ENCODE data around the gene HBA2.
A peak's percentile ranks its signal among the peaks of the same experiment; 100 is the strongest.

HBA2 gene

GRCh38 chr16:133716-134115 lies 39.0 kb upstream of the HBA2 start:
- WGBS (ENCODE audit: insufficient coverage) = no CpG with 5 or more reads among the region's 2 CpGs
- Histone ChIP-seq H3K27ac (ENCODE audit: insufficient read depth in 1 of 2, low read depth in 1 of 2, low read length in 2 of 2, poor library complexity in 1 of 2, severe bottlenecking in 2 of 2) (no peak overlapping the region), H3K4me1 (ENCODE audit: control extremely low read depth in 1 of 4, control insufficient read depth in 4 of 4, insufficient read depth in 4 of 4, low read length in 3 of 4) (peaks cover 3 to 13% (median 8%) of the 10 kb centered on the region in 4 experiments), H3K36me3 (ENCODE audit: control insufficient read depth in 4 of 4, insufficient read depth in 4 of 4, low read length in 3 of 4) (peaks cover 0 to 7% (median 3%) of the 10 kb centered on the region in 4 experiments), H3K9me3 (ENCODE audit: control extremely low read depth in 1 of 5, control insufficient read depth in 4 of 5, insufficient read depth in 2 of 5, low read depth in 1 of 5, low read length in 4 of 5) (no peaks in the 10 kb centered on the region), H3K27me3 (replicated peaks in 2 of 5; ENCODE audit: control insufficient read depth in 4 of 5, insufficient read depth in 5 of 5, low read length in 4 of 5) (no peaks in the 10 kb centered on the region), H3K4me3 (ENCODE audit: control insufficient read depth in 1 of 7, extremely low read depth in 1 of 7, insufficient read depth in 4 of 7, low read depth in 2 of 7, low read length in 6 of 7) (no peak overlapping the region)
- POLR2A ChIA-PET = no interaction called here
- DNase-seq = no peak
- CTCF ChIA-PET = interaction anchor here (1.3 to 5.3 kb wide), 5 partner anchors 8 to 58 kb away, joined by 4 to 29 read pairs (median 5); partner anchors contain the start of gene HBQ1

GRCh38 chr16:138049-138417 lies 34.6 kb upstream of the HBA2 start:
- Histone ChIP-seq H3K9me3 (ENCODE audit: control extremely low read depth in 1 of 5, control insufficient read depth in 4 of 5, insufficient read depth in 2 of 5, low read depth in 1 of 5, low read length in 4 of 5) (no peaks in the 10 kb centered on the region), H3K4me1 (ENCODE audit: control extremely low read depth in 1 of 4, control insufficient read depth in 4 of 4, insufficient read depth in 4 of 4, low read length in 3 of 4) (peaks cover 3 to 9% (median 7%) of the 10 kb centered on the region in 4 experiments), H3K27me3 (replicated peaks in 2 of 5; ENCODE audit: control insufficient read depth in 4 of 5, insufficient read depth in 5 of 5, low read length in 4 of 5) (no peaks in the 10 kb centered on the region), H3K36me3 (ENCODE audit: control insufficient read depth in 4 of 4, insufficient read depth in 4 of 4, low read length in 3 of 4) (no peaks in the 10 kb centered on the region), H3K27ac (ENCODE audit: insufficient read depth in 1 of 2, low read depth in 1 of 2, low read length in 2 of 2, poor library complexity in 1 of 2, severe bottlenecking in 2 of 2) (peak overlapping the region in 1 of 2 experiments; percentile 77), H3K4me3 (ENCODE audit: control insufficient read depth in 1 of 7, extremely low read depth in 1 of 7, insufficient read depth in 4 of 7, low read depth in 2 of 7, low read length in 6 of 7) (peak overlapping the region; percentile 37 to 84 (median 74))
- POLR2A ChIA-PET = interaction anchor here (0.6 kb wide), 1 partner anchor 388 kb away, joined by 3 read pairs; no protein-coding TSS in a partner anchor
- peak; percentile 34 to 65 (median 41) for DNase-seq
- WGBS (ENCODE audit: insufficient coverage) = under 1% methylated on average over 20 of the region's 30 CpGs
- CTCF ChIA-PET = interaction anchor here (0.7 kb wide), 1 partner anchor 20 kb away, joined by 3 read pairs; no protein-coding TSS in a partner anchor

- no peak for DNase-seq
- H3K27ac ChIP-seq (ENCODE audit: insufficient read depth in 1 of 2, low read depth in 1 of 2, low read length in 2 of 2, poor library complexity in 1 of 2, severe bottlenecking in 2 of 2) = no peak overlapping the region
- H3K9me3 ChIP-seq (ENCODE audit: control extremely low read depth in 1 of 5, control insufficient read depth in 4 of 5, insufficient read depth in 2 of 5, low read depth in 1 of 5, low read length in 4 of 5) = no peaks in the 10 kb centered on the region
- H3K27me3 ChIP-seq (replicated peaks in 2 of 5; ENCODE audit: control insufficient read depth in 4 of 5, insufficient read depth in 5 of 5, low read length in 4 of 5) = peaks cover 0 to 2% (median 0%) of the 10 kb centered on the region in 5 experiments
- H3K4me3 ChIP-seq (ENCODE audit: control insufficient read depth in 1 of 7, extremely low read depth in 1 of 7, insufficient read depth in 4 of 7, low read depth in 2 of 7, low read length in 6 of 7) = no peak overlapping the region
- WGBS (ENCODE audit: insufficient coverage) = 95% methylated on average over 7 of the region's 10 CpGs
- peaks cover 3 to 9% (median 7%) of the 10 kb centered on the region in 4 experiments for H3K4me1 ChIP-seq (ENCODE audit: control extremely low read depth in 1 of 4, control insufficient read depth in 4 of 4, insufficient read depth in 4 of 4, low read length in 3 of 4)
- no peaks in the 10 kb centered on the region for H3K36me3 ChIP-seq (ENCODE audit: control insufficient read depth in 4 of 4, insufficient read depth in 4 of 4, low read length in 3 of 4)
- CTCF ChIA-PET = interaction anchor here (0.9 kb wide), 1 partner anchor 11 kb away, joined by 3 read pairs; no protein-coding TSS in a partner anchor
- POLR2A ChIA-PET = no interaction called here
Observed at GRCh38 chr16:140175-140857, 32.4 kb upstream of the HBA2 start.

- Histone ChIP-seq H3K9me3 (ENCODE audit: control extremely low read depth in 1 of 5, control insufficient read depth in 4 of 5, insufficient read depth in 2 of 5, low read depth in 1 of 5, low read length in 4 of 5) (no peaks in the 10 kb centered on the region), H3K27me3 (replicated peaks in 2 of 5; ENCODE audit: control insufficient read depth in 4 of 5, insufficient read depth in 5 of 5, low read length in 4 of 5) (peaks cover 0 to 2% (median 0%) of the 10 kb centered on the region in 5 experiments), H3K4me1 (ENCODE audit: control extremely low read depth in 1 of 4, control insufficient read depth in 4 of 4, insufficient read depth in 4 of 4, low read length in 3 of 4) (peaks cover 2 to 5% (median 3%) of the 10 kb centered on the region in 4 experiments), H3K27ac (ENCODE audit: insufficient read depth in 1 of 2, low read depth in 1 of 2, low read length in 2 of 2, poor library complexity in 1 of 2, severe bottlenecking in 2 of 2) (peak overlapping the region in 1 of 2 experiments; percentile 36), H3K4me3 (ENCODE audit: control insufficient read depth in 1 of 7, extremely low read depth in 1 of 7, insufficient read depth in 4 of 7, low read depth in 2 of 7, low read length in 6 of 7) (no peak overlapping the region), H3K36me3 (ENCODE audit: control insufficient read depth in 4 of 4, insufficient read depth in 4 of 4, low read length in 3 of 4) (no peaks in the 10 kb centered on the region)
- WGBS (ENCODE audit: insufficient coverage) = 89% methylated on average over 12 of the region's 12 CpGs
- ChIA-PET POLR2A (no interaction called here), CTCF (interaction anchor here (1.0 kb wide), 1 partner anchor 38 kb away, joined by 3 read pairs; the partner anchor contains the start of gene HBQ1)
- no peak for DNase-seq
Observed at GRCh38 chr16:142405-142967, 30.2 kb upstream of the HBA2 start.

GRCh38 chr16:143047-143446 lies 29.6 kb upstream of the HBA2 start:
- Histone ChIP-seq H3K4me1 (ENCODE audit: control extremely low read depth in 1 of 4, control insufficient read depth in 4 of 4, insufficient read depth in 4 of 4, low read length in 3 of 4) (peaks cover 0 to 2% (median 0%) of the 10 kb centered on the region in 4 experiments), H3K36me3 (ENCODE audit: control insufficient read depth in 4 of 4, insufficient read depth in 4 of 4, low read length in 3 of 4) (no peaks in the 10 kb centered on the region), H3K9me3 (ENCODE audit: control extremely low read depth in 1 of 5, control insufficient read depth in 4 of 5, insufficient read depth in 2 of 5, low read depth in 1 of 5, low read length in 4 of 5) (no peaks in the 10 kb centered on the region), H3K27me3 (replicated peaks in 2 of 5; ENCODE audit: control insufficient read depth in 4 of 5, insufficient read depth in 5 of 5, low read length in 4 of 5) (peaks cover 0 to 2% (median 0%) of the 10 kb centered on the region in 5 experiments), H3K27ac (ENCODE audit: insufficient read depth in 1 of 2, low read depth in 1 of 2, low read length in 2 of 2, poor library complexity in 1 of 2, severe bottlenecking in 2 of 2) (peak overlapping the region in 1 of 2 experiments; percentile 36), H3K4me3 (ENCODE audit: control insufficient read depth in 1 of 7, extremely low read depth in 1 of 7, insufficient read depth in 4 of 7, low read depth in 2 of 7, low read length in 6 of 7) (no peak overlapping the region)
- DNase-seq = no peak
- WGBS (ENCODE audit: insufficient coverage) = 92% methylated on average over 6 of the region's 6 CpGs
- POLR2A ChIA-PET = no interaction called here
- CTCF ChIA-PET = interaction anchor here (1.0 kb wide), 1 partner anchor 37 kb away, joined by 3 read pairs; the partner anchor contains the start of gene HBQ1

- no peak for DNase-seq
- CTCF ChIA-PET = interaction anchor here (1.0 kb wide), 1 partner anchor 37 kb away, joined by 3 read pairs; the partner anchor contains the start of gene HBQ1
- Histone ChIP-seq H3K4me1 (ENCODE audit: control extremely low read depth in 1 of 4, control insufficient read depth in 4 of 4, insufficient read depth in 4 of 4, low read length in 3 of 4) (peaks cover 0 to 2% (median 0%) of the 10 kb centered on the region in 4 experiments), H3K9me3 (ENCODE audit: control extremely low read depth in 1 of 5, control insufficient read depth in 4 of 5, insufficient read depth in 2 of 5, low read depth in 1 of 5, low read length in 4 of 5) (no peaks in the 10 kb centered on the region), H3K4me3 (ENCODE audit: control insufficient read depth in 1 of 7, extremely low read depth in 1 of 7, insufficient read depth in 4 of 7, low read depth in 2 of 7, low read length in 6 of 7) (no peak overlapping the region), H3K27me3 (replicated peaks in 2 of 5; ENCODE audit: control insufficient read depth in 4 of 5, insufficient read depth in 5 of 5, low read length in 4 of 5) (peaks cover 0 to 2% (median under 1%) of the 10 kb centered on the region in 5 experiments), H3K27ac (ENCODE audit: insufficient read depth in 1 of 2, low read depth in 1 of 2, low read length in 2 of 2, poor library complexity in 1 of 2, severe bottlenecking in 2 of 2) (peak overlapping the region in 1 of 2 experiments; percentile 36), H3K36me3 (ENCODE audit: control insufficient read depth in 4 of 4, insufficient read depth in 4 of 4, low read length in 3 of 4) (no peaks in the 10 kb centered on the region)
- POLR2A ChIA-PET = no interaction called here
- 90% methylated on average over 6 of the region's 6 CpGs for WGBS (ENCODE audit: insufficient coverage)
Observed at GRCh38 chr16:143456-143855, 29.2 kb upstream of the HBA2 start.

- 93% methylated on average over 14 of the region's 14 CpGs for WGBS (ENCODE audit: insufficient coverage)
- Histone ChIP-seq H3K4me3 (ENCODE audit: control insufficient read depth in 1 of 7, extremely low read depth in 1 of 7, insufficient read depth in 4 of 7, low read depth in 2 of 7, low read length in 6 of 7) (no peak overlapping the region), H3K27ac (ENCODE audit: insufficient read depth in 1 of 2, low read depth in 1 of 2, low read length in 2 of 2, poor library complexity in 1 of 2, severe bottlenecking in 2 of 2) (no peak overlapping the region), H3K27me3 (replicated peaks in 2 of 5; ENCODE audit: control insufficient read depth in 4 of 5, insufficient read depth in 5 of 5, low read length in 4 of 5) (peaks cover 0 to 9% (median 7%) of the 10 kb centered on the region in 5 experiments), H3K36me3 (ENCODE audit: control insufficient read depth in 4 of 4, insufficient read depth in 4 of 4, low read length in 3 of 4) (no peaks in the 10 kb centered on the region), H3K4me1 (ENCODE audit: control extremely low read depth in 1 of 4, control insufficient read depth in 4 of 4, insufficient read depth in 4 of 4, low read length in 3 of 4) (no peaks in the 10 kb centered on the region), H3K9me3 (ENCODE audit: control extremely low read depth in 1 of 5, control insufficient read depth in 4 of 5, insufficient read depth in 2 of 5, low read depth in 1 of 5, low read length in 4 of 5) (no peaks in the 10 kb centered on the region)
- ChIA-PET CTCF (no interaction called here), POLR2A (interaction anchor here (0.6 kb wide), 1 partner anchor 83 kb away, joined by 6 read pairs; no protein-coding TSS in a partner anchor)
- no peak for DNase-seq
Observed at GRCh38 chr16:144797-145252, 27.9 kb upstream of the HBA2 start.
